GM19099 (cell line): ENCODE measurements around the gene LRWD1.
"Not testable (repeated sequence)": the region's sequence is repeated elsewhere in the genome, so short reads cannot be mapped to it uniquely, and the experiment has no call there.

Experiments used
- POLR2A ChIP-seq: IDR thresholded peaks from 3 replicates; pipeline ENCODE4 v1.6.1; 2011; ENCODE audit warnings: low read depth; ENCODE audit not compliant: insufficient read length; ENCODE audit errors: extremely low read depth

Gene LRWD1

DNA sequence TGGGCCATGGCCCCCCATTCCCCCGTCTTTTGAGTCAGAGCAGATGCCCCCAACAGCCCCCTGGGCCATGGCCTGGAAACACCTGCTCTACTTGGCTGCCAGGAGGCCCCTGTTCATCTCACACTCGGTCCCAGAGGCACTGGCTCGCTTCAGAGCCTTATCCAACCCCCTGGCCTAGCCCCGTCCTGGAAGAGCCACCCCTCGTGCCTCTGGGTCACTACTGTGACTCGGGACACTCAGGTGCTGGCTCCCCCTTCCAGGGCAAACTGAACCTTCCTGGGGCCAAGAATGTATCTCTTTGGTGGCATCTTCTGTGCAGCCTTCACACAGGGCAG lies 7.0 kb downstream of the LRWD1 start:
- TF ChIP-seq POLR2A: no peak

DNA sequence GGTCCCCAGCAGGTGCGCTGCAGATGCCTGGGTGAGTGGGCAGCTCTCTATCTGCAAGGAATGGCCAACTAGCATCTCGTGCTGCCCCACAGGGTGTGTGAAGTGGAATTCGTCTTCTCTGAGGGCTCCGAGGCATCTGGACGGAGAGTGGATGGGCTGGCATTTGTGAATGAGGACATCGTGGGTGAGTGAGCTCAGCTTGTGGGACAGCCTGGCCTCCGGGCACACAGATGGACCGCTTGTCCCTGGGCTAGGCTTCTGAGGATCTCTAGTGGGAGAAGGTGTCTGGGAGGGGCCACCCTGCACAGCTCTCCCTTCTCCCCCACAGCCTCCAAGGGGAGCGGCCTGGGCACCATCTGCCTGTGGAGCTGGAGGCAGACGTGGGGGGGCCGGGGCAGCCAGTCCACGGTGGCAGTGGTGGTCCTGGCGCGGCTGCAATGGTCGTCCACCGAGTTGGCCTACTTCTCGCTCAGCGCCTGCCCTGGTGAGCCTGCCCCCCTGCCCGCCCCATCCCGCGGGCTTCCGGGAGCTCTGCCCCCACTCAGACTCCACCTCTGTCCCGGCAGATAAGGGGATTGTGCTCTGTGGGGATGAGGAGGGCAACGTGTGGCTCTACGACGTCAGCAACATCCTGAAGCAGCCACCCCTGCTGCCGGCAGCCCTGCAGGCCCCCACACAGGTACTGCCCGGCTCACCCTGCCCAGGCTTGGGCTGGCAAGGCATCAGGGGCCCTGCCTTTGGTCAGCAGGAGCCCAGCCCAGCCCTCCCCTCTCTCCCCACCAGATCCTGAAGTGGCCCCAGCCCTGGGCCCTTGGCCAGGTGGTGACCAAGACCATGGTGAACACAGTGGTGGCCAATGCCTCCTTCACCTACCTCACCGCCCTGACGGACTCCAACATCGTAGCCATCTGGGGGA lies 7.6 kb downstream of the LRWD1 start:
- no peak for TF ChIP-seq POLR2A

DNA sequence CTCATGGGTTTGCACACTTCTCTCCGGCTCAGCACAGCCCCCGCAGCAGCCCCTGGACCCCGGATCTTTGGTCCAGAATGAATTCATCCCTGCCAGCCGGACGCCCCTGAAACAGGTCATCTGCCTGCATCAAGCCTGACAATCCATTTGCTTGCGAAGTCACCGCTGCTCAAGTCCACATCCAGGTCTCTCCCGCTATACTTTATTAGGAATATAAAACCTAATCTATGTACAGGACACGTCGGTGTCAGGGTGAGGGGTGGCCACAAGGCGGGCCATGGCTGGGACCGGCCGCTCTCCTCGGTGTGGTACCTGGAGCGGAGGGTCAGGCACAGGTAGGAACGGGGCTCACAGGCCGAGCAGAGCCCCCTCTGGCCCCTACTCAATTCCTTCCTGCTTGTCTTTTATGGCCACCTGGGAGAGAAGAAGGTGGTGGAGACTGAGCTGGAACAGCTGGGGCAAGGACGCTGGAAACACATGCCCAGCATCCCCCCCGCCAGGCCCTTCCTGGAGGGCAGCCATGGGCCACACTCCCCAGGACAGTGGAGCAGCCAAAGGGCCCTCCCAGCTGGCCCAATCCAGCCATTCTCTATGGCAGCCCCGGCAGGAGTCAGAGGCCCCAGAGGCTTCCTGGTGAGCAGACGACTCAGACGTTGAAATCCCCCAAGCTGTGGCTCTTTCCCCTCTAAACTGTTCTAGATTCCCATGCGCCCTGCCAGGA lies 8.6 kb downstream of the LRWD1 start:
- TF ChIP-seq POLR2A: no peak

DNA sequence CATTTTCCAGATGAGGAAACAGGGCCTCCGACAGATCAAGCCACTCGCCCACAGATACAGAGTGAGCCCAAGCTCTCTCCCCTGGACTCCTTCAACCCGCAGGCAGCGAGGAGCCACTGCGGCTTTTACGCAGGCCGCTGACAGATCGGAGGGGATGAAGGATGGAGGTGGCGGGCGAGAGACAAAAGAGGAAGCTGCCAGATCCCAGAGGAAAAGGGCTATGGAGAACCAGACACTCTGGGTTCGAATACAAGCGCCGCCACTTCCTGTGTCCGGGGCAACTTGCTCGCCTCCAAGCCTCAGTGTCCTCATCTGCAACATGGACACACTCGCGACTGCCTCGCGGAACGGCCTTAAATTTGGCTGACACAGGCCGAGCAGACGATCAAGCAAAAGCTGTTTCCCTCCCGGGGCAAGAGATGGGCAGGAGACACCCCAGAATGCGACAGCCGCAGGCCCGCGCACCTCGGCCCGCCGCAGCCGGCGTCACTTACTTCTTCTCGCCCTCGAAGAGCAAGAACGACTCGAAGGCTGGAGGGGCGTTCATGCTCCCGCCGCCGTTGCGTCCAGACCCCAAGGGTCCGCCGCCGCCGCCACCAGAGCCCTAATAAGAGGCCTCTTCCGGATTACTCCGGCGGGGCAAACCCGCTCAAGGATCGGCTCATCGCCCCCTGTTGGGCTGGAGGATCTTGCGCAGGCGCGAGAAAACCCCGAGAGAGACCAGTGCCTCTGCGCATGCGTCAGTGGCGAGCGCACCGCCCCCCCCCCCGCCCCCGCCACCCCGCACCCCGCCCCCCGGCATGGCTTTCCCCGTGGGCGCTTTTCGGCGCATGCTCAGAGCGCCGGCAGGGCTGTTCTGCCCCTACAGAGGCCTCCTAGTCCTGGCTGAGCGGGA lies 13.8 kb downstream of the LRWD1 start, which contains the start of gene POLR2J:
Gene POLR2J (minus strand): TSS at position 609 of the 895 bp plus-strand sequence. CDS start 62 bp downstream, at position 547.
- TF ChIP-seq POLR2A: peak; percentile 36

DNA sequence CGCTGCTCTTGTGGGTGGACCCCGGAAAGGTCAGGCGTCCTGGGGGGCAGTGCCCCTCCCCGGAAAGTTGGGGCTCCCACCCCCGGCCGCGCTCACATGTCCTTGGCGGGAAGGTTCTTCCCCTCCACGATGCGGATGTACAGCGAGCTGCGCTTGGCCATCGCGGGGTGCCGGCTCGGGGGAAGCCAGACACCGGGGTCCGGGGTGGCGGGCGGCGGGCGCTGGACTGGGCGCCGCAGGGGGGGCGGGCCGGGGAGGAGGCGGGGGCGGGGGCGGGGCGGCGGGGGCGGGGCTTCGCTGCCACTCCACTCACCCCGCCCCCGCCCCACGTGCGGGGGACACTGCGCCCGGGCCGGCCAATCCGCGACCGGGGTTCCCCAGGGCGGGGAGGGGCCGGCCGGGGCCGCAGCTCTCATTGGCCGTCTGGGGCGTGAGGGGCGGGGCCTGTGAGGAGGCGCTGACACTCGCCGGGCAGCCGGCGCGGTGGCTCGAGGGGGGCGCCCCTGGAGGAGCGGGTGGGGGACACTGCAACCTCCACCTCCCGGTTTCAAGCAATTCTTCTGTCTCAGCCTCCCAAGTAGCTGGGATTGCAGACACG lies 52.9 kb downstream of the LRWD1 start, which contains the start of gene RASA4B:
Gene RASA4B (minus strand): TSS at position 228 of the 598 bp plus-strand sequence. CDS start 67 bp downstream, at position 161.
- not testable (repeated sequence) for TF ChIP-seq POLR2A
